A549 (cell line): ENCODE measurements around the gene BARX2. TPM values are rescaled to one million over a fixed set of nuclear protein-coding genes. Genes with fewer than 3 reads are reported as not detected.

ENCODE experiments used
- ATAC-seq, 2 experiments: fragments of 200-7000 bp in 1 of 2; fragments of >200 bp in 1 of 2; cut with Nextera tagmentation in 1 of 2; cut with Tn5 transposase in 1 of 2; 3 replicates each; pipeline versions ENCODE4 v1.8.0 to v1.9.1; 2018 to 2020; ENCODE audit warnings: mild to moderate bottlenecking in 1 of 2, moderate library complexity in 1 of 2
- CTCF ChIA-PET: fragments of 300-600 bp; sonication (Branson Sonifier 250); formaldehyde crosslinking; extraction: SDS; loops from one replicate; lab custom pipeline; 2021; ENCODE audit warnings: antibody characterized with exemption, inconsistent platforms; lab: Yijun Ruan, JAX
- POLR2A ChIA-PET: fragments of 350-600 bp; formaldehyde crosslinking; extraction: SDS; loops from one replicate; lab custom pipeline; 2021; ENCODE audit warnings: antibody characterized with exemption, inconsistent platforms; lab: Yijun Ruan, JAX
- DNase-seq, 2 experiments: peaks; one replicate each; pipeline versions ENCODE4 v3.0.0 to v3.0.0-alpha.2; 2011 to 2016; ENCODE audit warnings: low read depth in 1 of 2, low spot score in 1 of 2
- FAIRE-seq: peaks from 2 replicates; lab custom pipeline; 2011; peaks lifted over from hg19 to GRCh38; lab: Jason Lieb, UNC
- H3K27ac ChIP-seq, 2 experiments: fragments of >200 bp; sonication (Bioruptor Twin); formaldehyde crosslinking; 3 replicates each; pipeline ENCODE4 v1.5.1; 2016 to 2017
- H3K4me1 ChIP-seq: fragments of >200 bp; sonication (Bioruptor Twin); formaldehyde crosslinking; 3 replicates; pipeline ENCODE4 v1.6.1; 2016
- H3K4me2 ChIP-seq: fragments of >200 bp; sonication (Bioruptor Twin); formaldehyde crosslinking; 3 replicates; pipeline ENCODE4 v1.6.1; 2016
- H3K4me3 ChIP-seq: fragments of >200 bp; sonication (Bioruptor Twin); formaldehyde crosslinking; 3 replicates; pipeline ENCODE4 v1.5.1; 2016
- H3K9me3 ChIP-seq: fragments of >200 bp; sonication (Bioruptor Twin); formaldehyde crosslinking; 3 replicates; pipeline ENCODE4 v1.6.1; 2016
- ATOH8 ChIP-seq: fragments of 250-450 bp; sonication (Bioruptor Pico); IDR thresholded peaks from 2 replicates; pipeline ENCODE4 v1.5.0; 2020; ENCODE audit warnings: low read depth, mild to moderate bottlenecking, moderate library complexity
- BHLHE40 ChIP-seq: IDR thresholded peaks from 2 replicates; pipeline ENCODE4 v1.6.1; 2012; ENCODE audit warnings: low read depth, low read length, inconsistent platforms
- CBX8 ChIP-seq: fragments of 200-600 bp; sonication (generic); IDR thresholded peaks from 2 replicates; pipeline ENCODE4 v1.6.1; 2016
- CEBPB ChIP-seq, 2 experiments: fragments of >200 bp in 1 of 2; sonication (Bioruptor Twin) in 1 of 2; formaldehyde crosslinking in 1 of 2; IDR thresholded peaks; 2 replicates each; pipeline ENCODE4 v1.6.1; 2012 to 2016
- CHD2 ChIP-seq: fragments of 150-350 bp; IDR thresholded peaks from 2 replicates; pipeline ENCODE4 v1.6.1; 2014; ENCODE audit warnings: low read length; ENCODE audit not compliant: partially characterized antibody
- CHD4 ChIP-seq: fragments of 200-600 bp; sonication (generic); IDR thresholded peaks from 2 replicates; pipeline ENCODE4 v1.6.1; 2016; ENCODE audit warnings: antibody characterized with exemption, mild to moderate bottlenecking, borderline replicate concordance
- EHMT2 ChIP-seq: fragments of 200-600 bp; sonication (generic); IDR thresholded peaks from 2 replicates; pipeline ENCODE4 v1.6.1; 2016; ENCODE audit warnings: antibody characterized with exemption, low read depth, mild to moderate bottlenecking, moderate library complexity
- FOSB ChIP-seq: fragments of 250-450 bp; sonication (Bioruptor Pico); IDR thresholded peaks from 2 replicates; pipeline ENCODE4 v1.5.0; 2020; ENCODE audit warnings: mild to moderate bottlenecking, moderate library complexity
- FOSL2 ChIP-seq, 2 experiments: fragments of 450-650 bp in 1 of 2; fragments of >200 bp in 1 of 2; sonication (Bioruptor Twin) in 1 of 2; formaldehyde crosslinking; IDR thresholded peaks; 2 replicates each; pipeline versions ENCODE4 v1.5.0 to v1.6.1; 2016 to 2020; ENCODE audit warnings: mild to moderate bottlenecking in 1 of 2, moderate library complexity in 1 of 2
- FOXS1 ChIP-seq: fragments of 250-450 bp; sonication (Bioruptor Pico); IDR thresholded peaks from 2 replicates; pipeline ENCODE4 v1.5.0; 2020; ENCODE audit warnings: mild to moderate bottlenecking, moderate library complexity
- GATA3 ChIP-seq: IDR thresholded peaks from 2 replicates; pipeline ENCODE4 v1.6.1; 2012; ENCODE audit warnings: borderline replicate concordance
- HES2 ChIP-seq: fragments of >200 bp; sonication (Bioruptor Twin); formaldehyde crosslinking; IDR thresholded peaks from 2 replicates; pipeline ENCODE4 v1.6.1; 2016
- HEYL ChIP-seq: fragments of 250-450 bp; sonication (Bioruptor Pico); IDR thresholded peaks from 2 replicates; pipeline ENCODE4 v1.8.0; 2021; ENCODE audit warnings: mild to moderate bottlenecking, moderate library complexity
- JUN ChIP-seq, 2 experiments: fragments of >200 bp; sonication (Bioruptor Twin); formaldehyde crosslinking; IDR thresholded peaks; 2 replicates in 1 of 2; 3 replicates in 1 of 2; pipeline ENCODE4 v1.6.1; 2016 to 2017
- JUNB ChIP-seq: fragments of >200 bp; sonication (Bioruptor Twin); formaldehyde crosslinking; IDR thresholded peaks from 2 replicates; pipeline ENCODE4 v1.6.1; 2016
- MAZ ChIP-seq: fragments of 150-350 bp; IDR thresholded peaks from 2 replicates; pipeline ENCODE4 v1.6.1; 2014; ENCODE audit warnings: antibody characterized with exemption, low read depth, low read length, borderline replicate concordance
- MYC ChIP-seq: IDR thresholded peaks from 2 replicates; pipeline ENCODE4 v1.6.1; 2012; ENCODE audit warnings: mild to moderate bottlenecking, inconsistent platforms, low read length, improper control_type of control experiment, borderline replicate concordance
- NFE2L2 ChIP-seq: fragments of 150-350 bp; conservative IDR thresholded peaks from 2 replicates; pipeline ENCODE4 v1.6.1; 2014; ENCODE audit warnings: low read length
- NR3C1 ChIP-seq: fragments of >200 bp; sonication (Bioruptor Twin); formaldehyde crosslinking; IDR thresholded peaks from 3 replicates; pipeline ENCODE4 v1.6.1; 2017
- PHF8 ChIP-seq: fragments of 200-600 bp; sonication (generic); IDR thresholded peaks from 2 replicates; pipeline ENCODE4 v1.6.1; 2016; ENCODE audit warnings: low read depth, mild to moderate bottlenecking, antibody characterized with exemption, moderate library complexity, borderline replicate concordance
- RAD21 ChIP-seq, 2 experiments: fragments of >200 bp in 1 of 2; sonication (Bioruptor Twin) in 1 of 2; formaldehyde crosslinking in 1 of 2; IDR thresholded peaks in 1 of 2; conservative IDR thresholded peaks in 1 of 2; 2 replicates in 1 of 2; 3 replicates in 1 of 2; pipeline ENCODE4 v1.6.1; 2012 to 2018; ENCODE audit warnings: inconsistent platforms in 1 of 2
- RARB ChIP-seq: fragments of 250-450 bp; sonication (Bioruptor Pico); IDR thresholded peaks from 2 replicates; pipeline ENCODE4 v1.8.0; 2021; ENCODE audit warnings: mild to moderate bottlenecking, moderate library complexity
- RCOR1 ChIP-seq: fragments of 150-350 bp; IDR thresholded peaks from 2 replicates; pipeline ENCODE4 v1.6.1; 2014; ENCODE audit warnings: antibody characterized with exemption, low read length, low read depth
- RFX5 ChIP-seq: fragments of 450-650 bp; IDR thresholded peaks from 2 replicates; pipeline ENCODE4 v1.7.1; 2014; ENCODE audit warnings: antibody characterized with exemption, mild to moderate bottlenecking, moderate library complexity
- SMC3 ChIP-seq: fragments of >200 bp; sonication (Bioruptor Twin); formaldehyde crosslinking; IDR thresholded peaks from 3 replicates; pipeline ENCODE4 v1.6.1; 2018; ENCODE audit warnings: inconsistent platforms
- SREBF2 ChIP-seq: fragments of 450-650 bp; IDR thresholded peaks from 2 replicates; pipeline ENCODE4 v1.6.1; 2014; ENCODE audit warnings: mild to moderate bottlenecking, moderate library complexity
- TFCP2L1 ChIP-seq: fragments of 250-450 bp; sonication (Bioruptor Pico); IDR thresholded peaks from 2 replicates; pipeline ENCODE4 v1.5.0; 2021; ENCODE audit warnings: mild to moderate bottlenecking
- TP53 ChIP-seq: fragments of 250-450 bp; sonication (Bioruptor Pico); IDR thresholded peaks from 2 replicates; pipeline ENCODE4 v1.5.0; 2021; ENCODE audit warnings: mild to moderate bottlenecking, moderate library complexity
- USF2 ChIP-seq: fragments of 450-650 bp; IDR thresholded peaks from 2 replicates; pipeline ENCODE4 v1.6.1; 2014; ENCODE audit warnings: antibody characterized with exemption
- ZFP36 ChIP-seq: fragments of 450-650 bp; IDR thresholded peaks from 2 replicates; pipeline ENCODE4 v1.6.1; 2014; ENCODE audit warnings: borderline replicate concordance; ENCODE audit not compliant: partially characterized antibody
- WGBS: methylation state at CpG from one replicate; pipeline ENCODE4 v1.1.6; 2017; ENCODE audit errors: missing lambda C conversion rate; 5-methylcytosine and 5-hydroxymethylcytosine counted together
- polyA plus RNA-seq, 4 experiments: library from polyadenylated mRNA; depleted of rRNA in 3 of 4; stranded (reverse); fragments of >200 nt; fragmentation: RNase III in 1 of 4; extraction: RNeasy Plus Mini Kit Qiagen cat#74134 plus additional on column Dnase treatment in 1 of 4; gene quantifications; 2 replicates in 3 of 4; 3 replicates in 1 of 4; pipeline ENCODE4 v1.2.3, GENCODE V29; 2011 to 2017

Gene BARX2
- polyA plus RNA-seq, 2 of the 4 experiments (the other 2 are of a cell fraction), result not detected

- ATAC-seq (no peak), FAIRE-seq (no peak), DNase-seq (no peak)
- POLR2A ChIA-PET, result no interaction called here
- H3K4me1 ChIP-seq, result no peaks in the 10 kb centered on the region
- 72% methylated on average over 5 of the region's 18 CpGs for WGBS
- no peaks in the 10 kb centered on the region for H3K9me3 ChIP-seq
- no peak overlapping the region for H3K4me2 ChIP-seq
- no peak overlapping the region for H3K27ac ChIP-seq
- no peak for TF ChIP-seq GATA3
- no peak for TF ChIP-seq RFX5
- no peak for TF ChIP-seq JUNB
- no peak for TF ChIP-seq RAD21 (conservative IDR thresholded peaks at IDR 0.05 in 1 of 2, IDR thresholded peaks at IDR 0.05 in 1 of 2)
- no peak for TF ChIP-seq MYC
- TF ChIP-seq TFCP2L1 (CRISPR knock-in tag), result no peak
- no peak for TF ChIP-seq BHLHE40
- TF ChIP-seq NFE2L2, result no peak
- TF ChIP-seq RARB (CRISPR knock-in tag), result no peak
- TF ChIP-seq JUN (IDR thresholded peaks at IDR 0.05), result no peak
- TF ChIP-seq FOXS1 (CRISPR knock-in tag), result no peak
- TF ChIP-seq NR3C1, result no peak
- TF ChIP-seq USF2, result no peak
- TF ChIP-seq CHD2, result no peak
- no peak for TF ChIP-seq ATOH8
- no peak for TF ChIP-seq SMC3
- TF ChIP-seq TP53 (CRISPR knock-in tag), result no peak
- TF ChIP-seq, all 56 proteins: peak for 0
- CTCF ChIA-PET, result interaction anchor here (1.5 kb wide), 1 partner anchor 71 kb away, joined by 3 read pairs; no protein-coding TSS in a partner anchor
- H3K4me3 ChIP-seq, result no peak overlapping the region
Observed at GRCh38 chr11:129436573-129436972, 60.9 kb downstream of the BARX2 start.

GRCh38 chr11:129440028-129440713 lies 64.5 kb downstream of the BARX2 start:
- TF ChIP-seq FOSB (CRISPR knock-in tag), result no peak
- ATAC-seq (no peak), FAIRE-seq (no peak), DNase-seq (peak in 1 of 2 experiments; percentile 17)
- Histone ChIP-seq H3K9me3 (no peaks in the 10 kb centered on the region), H3K4me3 (no peak overlapping the region), H3K27ac (no peak overlapping the region), H3K4me1 (no peaks in the 10 kb centered on the region), H3K4me2 (no peak overlapping the region)
- ChIA-PET CTCF (interaction anchor here (0.6 kb wide), 1 partner anchor 43 kb away, joined by 3 read pairs; no protein-coding TSS in a partner anchor), POLR2A (no interaction called here)
- 20% methylated on average over 4 of the region's 8 CpGs for WGBS

GRCh38 chr11:129442171-129442570 lies 66.5 kb downstream of the BARX2 start:
- Histone ChIP-seq H3K4me1 (no peaks in the 10 kb centered on the region), H3K4me2 (no peak overlapping the region), H3K27ac (no peak overlapping the region), H3K4me3 (no peak overlapping the region), H3K9me3 (no peaks in the 10 kb centered on the region)
- ChIA-PET POLR2A (no interaction called here), CTCF (no interaction called here)
- no peak for ATAC-seq
- TF ChIP-seq FOSL2 (IDR thresholded peaks at IDR 0.05) (no peak), FOSL2 (CRISPR knock-in tag; IDR thresholded peaks at IDR 0.05) (no peak), SREBF2 (no peak), TP53 (CRISPR knock-in tag) (no peak), USF2 (no peak), CEBPB (IDR thresholded peaks at IDR 0.05) (no peak), PHF8 (no peak), ZFP36 (no peak), HEYL (CRISPR knock-in tag) (no peak), HES2 (no peak), RCOR1 (no peak), CHD2 (no peak), MAZ (no peak), ATOH8 (no peak), EHMT2 (no peak), CHD4 (no peak), MYC (no peak), CBX8 (no peak)
- WGBS, result 51% methylated on average over 7 of the region's 7 CpGs
- no peak for FAIRE-seq
- DNase-seq, result no peak
